ENCODE results near the gene STAB1.

GRCh38 chr3:52455283-52456168 lies 39.6 kb upstream of the STAB1 start, which contains the start of gene NISCH:
- TF ChIP-seq SIN3A (conservative IDR thresholded peaks at IDR 0.05 in 1 of 2, IDR thresholded peaks at IDR 0.05 in 1 of 2; ENCODE audit: low read depth in 1 of 2, low read length in 2 of 2) (0 out of 4 replicates have a peak, but pooled peaks of 1 of the 2 experiments have one; percentile 17), CTCF (IDR thresholded peaks at IDR 0.05; ENCODE audit: control extremely low read depth in 1 of 3, insufficient read depth in 1 of 3, low read depth in 1 of 3, low read length in 3 of 3) (no peak), POLR2A (IDR thresholded peaks at IDR 0.05; ENCODE audit: control extremely low read depth in 1 of 2, low read depth in 2 of 2, low read length in 2 of 2) (peak in 1 of 2 experiments; percentile 55; a peak in 1 of 3 replicates)
